CD14-positive monocyte (primary cell): ENCODE measurements around the gene TTC16. TPM values are rescaled to one million over a fixed set of nuclear protein-coding genes. Genes with fewer than 3 reads are reported as not detected.

Experiments used
- DNase-seq, 3 donors: peaks; one replicate each; pipeline ENCODE4 v3.0.0-alpha.2; 2011 to 2022
- H2AFZ ChIP-seq: 2 replicates; pipeline ENCODE4 v1.6.0; 2012; ENCODE audit warnings: mild to moderate bottlenecking, low read depth, low read length, inconsistent platforms; ENCODE audit not compliant: insufficient read depth, poor library complexity, severe bottlenecking
- H3K27ac ChIP-seq, 2 donors: 1 replicate in 1 of 2; 2 replicates in 1 of 2; pipeline ENCODE4 v1.5.1; 2012 to 2013; ENCODE audit warnings: low read length in 2 of 2, control low read depth in 1 of 2, inconsistent platforms in 1 of 2, low read depth in 1 of 2, mild to moderate bottlenecking in 1 of 2
- H3K27me3 ChIP-seq, 2 donors: one replicate each; pipeline versions ENCODE4 v1.6.0 to v1.6.1; 2011 to 2013; ENCODE audit warnings: low read length in 2 of 2; ENCODE audit not compliant: control insufficient read depth in 2 of 2, insufficient read depth in 2 of 2
- H3K36me3 ChIP-seq, 2 donors: replicated peaks in 1 of 2; 1 replicate in 1 of 2; 2 replicates in 1 of 2; pipeline versions ENCODE4 v1.5.1 to v1.6.1; 2012 to 2013; ENCODE audit warnings: low read length in 2 of 2, control low read depth in 1 of 2, inconsistent platforms in 1 of 2, mild to moderate bottlenecking in 1 of 2; ENCODE audit not compliant: insufficient read depth in 2 of 2, control insufficient read depth in 1 of 2
- H3K4me1 ChIP-seq, 2 donors: 1 replicate in 1 of 2; 2 replicates in 1 of 2; pipeline versions ENCODE4 v1.5.1 to v1.6.1; 2012 to 2013; ENCODE audit warnings: low read length in 2 of 2, control low read depth in 1 of 2, inconsistent platforms in 1 of 2, mild to moderate bottlenecking in 1 of 2, moderate library complexity in 1 of 2; ENCODE audit not compliant: insufficient read depth in 2 of 2, control insufficient read depth in 1 of 2
- H3K4me2 ChIP-seq: replicated peaks from 2 replicates; pipeline ENCODE3; 2012; ENCODE audit warnings: low read length, moderate library complexity, mild to moderate bottlenecking; ENCODE audit not compliant: poor library complexity, severe bottlenecking; ENCODE audit errors: extremely low read depth
- H3K4me3 ChIP-seq, 3 experiments: fragments of 200-600 bp in 1 of 3; sonication (generic) in 1 of 3; replicated peaks in 1 of 3; 1 replicate in 2 of 3; 2 replicates in 1 of 3; pipeline ENCODE4 v1.5.1; 2011 to 2013; ENCODE audit warnings: low read length in 3 of 3, mild to moderate bottlenecking in 3 of 3, control low read depth in 2 of 3, low read depth in 2 of 3, inconsistent platforms in 1 of 3, moderate library complexity in 1 of 3
- H3K79me2 ChIP-seq: 2 replicates; pipeline ENCODE4 v1.6.0; 2012; ENCODE audit warnings: mild to moderate bottlenecking, control low read depth, inconsistent platforms, low read length, moderate library complexity; ENCODE audit not compliant: insufficient read depth
- H3K9ac ChIP-seq: 2 replicates; pipeline ENCODE4 v1.6.0; 2017; ENCODE audit warnings: low read length, mild to moderate bottlenecking; ENCODE audit not compliant: insufficient read depth, poor library complexity, severe bottlenecking
- H3K9me3 ChIP-seq, 2 donors: replicated peaks in 1 of 2; 1 replicate in 1 of 2; 2 replicates in 1 of 2; pipeline versions ENCODE4 v1.5.1 to v1.6.1; 2012 to 2013; ENCODE audit warnings: low read length in 2 of 2, control low read depth in 1 of 2; ENCODE audit not compliant: control insufficient read depth in 1 of 2, insufficient read depth in 1 of 2
- H4K20me1 ChIP-seq: 2 replicates; pipeline ENCODE4 v1.6.0; 2012; ENCODE audit warnings: mild to moderate bottlenecking, low read length, control low read depth, moderate library complexity; ENCODE audit not compliant: insufficient read depth
- H3K27ac Mint-ChIP-seq, 7 donors: one replicate each; pipeline ENCODE4 v1.8.0; 2020; ENCODE audit warnings: mild to moderate bottlenecking in 7 of 7, mixed read lengths in 7 of 7, moderate library complexity in 6 of 7, inconsistent platforms in 2 of 7
- H3K27me3 Mint-ChIP-seq, 3 donors: one replicate each; pipeline ENCODE4 v1.8.0; 2021 to 2022; ENCODE audit warnings: low read depth in 3 of 3, mild to moderate bottlenecking in 3 of 3, mixed read lengths in 3 of 3, moderate library complexity in 3 of 3, inconsistent platforms in 1 of 3
- H3K36me3 Mint-ChIP-seq, 2 donors: one replicate each; pipeline ENCODE4 v1.8.0; 2020; ENCODE audit warnings: mixed read lengths in 2 of 2, inconsistent platforms in 1 of 2, mild to moderate bottlenecking in 1 of 2
- H3K4me1 Mint-ChIP-seq: one replicate; pipeline ENCODE4 v1.8.0; 2020; ENCODE audit warnings: mild to moderate bottlenecking, mixed read lengths
- H3K4me3 Mint-ChIP-seq, 2 donors: one replicate each; pipeline ENCODE4 v1.8.0; 2020; ENCODE audit warnings: mild to moderate bottlenecking in 2 of 2, mixed read lengths in 2 of 2, moderate library complexity in 1 of 2
- H3K9me3 Mint-ChIP-seq, 7 donors: one replicate each; pipeline ENCODE4 v1.8.0; 2020 to 2022; ENCODE audit warnings: mixed read lengths in 7 of 7, mild to moderate bottlenecking in 6 of 7, moderate library complexity in 6 of 7, inconsistent platforms in 2 of 7
- WGBS: methylation state at CpG from one replicate; pipeline ENCODE4 v1.1.5; 2013; ENCODE audit warnings: missing lambda C conversion rate; ENCODE audit not compliant: insufficient coverage; 5-methylcytosine and 5-hydroxymethylcytosine counted together
- intact Hi-C, 2 donors: fragments of 100-400 bp; cut with micrococcal nuclease; formaldehyde crosslinking; loops; one replicate each; pipeline versions ENCODE4 v1.15.0 to v1.15.1; 2023
- polyA plus RNA-seq, 3 donors: library from polyadenylated mRNA; depleted of rRNA in 1 of 3; unstranded in 2 of 3; stranded (reverse) in 1 of 3; fragments of 300-500 nt in 2 of 3; fragments of >200 nt in 1 of 3; fragmentation: Illumina TruSeq in 2 of 3; gene quantifications; 1 replicate in 2 of 3; 2 replicates in 1 of 3; pipeline ENCODE4 v1.2.3, GENCODE V29; 2012 to 2021
- TF ChIP-seq, protein P1 (sequence below): fragments of 200-600 bp; IDR thresholded peaks from one replicate; pipeline ENCODE4 v1.8.0; 2022; ENCODE audit warnings: antibody characterized with exemption, mild to moderate bottlenecking

The TTC16 gene
- polyA plus RNA-seq, 3 donors = 0.04 TPM; not detected in 2

DNA sequence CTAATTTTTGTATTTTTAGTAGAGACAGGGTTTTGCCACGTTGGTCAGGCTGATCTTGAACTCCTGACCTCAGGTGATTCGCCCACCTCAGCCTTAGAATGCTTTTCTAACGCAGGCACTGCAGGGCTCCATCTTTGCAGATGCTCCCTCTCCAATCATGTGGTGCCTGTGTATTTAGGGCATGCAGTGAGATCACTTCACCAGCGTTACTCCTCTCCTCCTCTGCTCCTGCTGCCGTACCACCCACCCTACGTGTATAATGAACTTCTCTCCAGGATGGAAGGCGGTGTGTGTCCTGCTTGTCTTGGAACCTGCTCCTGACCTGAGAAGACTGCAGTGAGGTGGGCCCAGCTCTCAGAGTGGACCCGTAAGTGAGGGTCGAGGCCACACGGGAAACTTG, 22.7 kb upstream of the TTC16 start:
- Histone ChIP-seq H3K9me3 (no peaks in the 10 kb centered on the region), H3K4me1 (no peaks in the 10 kb centered on the region), H3K79me2 (no peaks in the 10 kb centered on the region), H3K27me3 (no peaks in the 10 kb centered on the region), H3K36me3 (no peaks in the 10 kb centered on the region), H3K9ac (no peak overlapping the region), H3K4me3 (no peak overlapping the region), H3K27ac (no peak overlapping the region), H3K4me2 (no peak overlapping the region), H2AFZ (no peak overlapping the region), H4K20me1 (no peaks in the 10 kb centered on the region)
- Mint-ChIP-seq H3K27me3 (peaks cover 2% of the 10 kb centered on the region in 3 donors), H3K9me3 (peaks cover 0 to 2% (median 0%) of the 10 kb centered on the region in 7 donors), H3K4me1 (no peaks in the 10 kb centered on the region), H3K36me3 (no peaks in the 10 kb centered on the region), H3K27ac (no peak overlapping the region), H3K4me3 (no peak overlapping the region)
- TF ChIP-seq, protein P1, sequence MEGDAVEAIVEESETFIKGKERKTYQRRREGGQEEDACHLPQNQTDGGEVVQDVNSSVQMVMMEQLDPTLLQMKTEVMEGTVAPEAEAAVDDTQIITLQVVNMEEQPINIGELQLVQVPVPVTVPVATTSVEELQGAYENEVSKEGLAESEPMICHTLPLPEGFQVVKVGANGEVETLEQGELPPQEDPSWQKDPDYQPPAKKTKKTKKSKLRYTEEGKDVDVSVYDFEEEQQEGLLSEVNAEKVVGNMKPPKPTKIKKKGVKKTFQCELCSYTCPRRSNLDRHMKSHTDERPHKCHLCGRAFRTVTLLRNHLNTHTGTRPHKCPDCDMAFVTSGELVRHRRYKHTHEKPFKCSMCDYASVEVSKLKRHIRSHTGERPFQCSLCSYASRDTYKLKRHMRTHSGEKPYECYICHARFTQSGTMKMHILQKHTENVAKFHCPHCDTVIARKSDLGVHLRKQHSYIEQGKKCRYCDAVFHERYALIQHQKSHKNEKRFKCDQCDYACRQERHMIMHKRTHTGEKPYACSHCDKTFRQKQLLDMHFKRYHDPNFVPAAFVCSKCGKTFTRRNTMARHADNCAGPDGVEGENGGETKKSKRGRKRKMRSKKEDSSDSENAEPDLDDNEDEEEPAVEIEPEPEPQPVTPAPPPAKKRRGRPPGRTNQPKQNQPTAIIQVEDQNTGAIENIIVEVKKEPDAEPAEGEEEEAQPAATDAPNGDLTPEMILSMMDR = no peak
- WGBS = 100% methylated on average over 5 of the region's 10 CpGs
- DNase-seq = no peak
- intact Hi-C loops = loop anchor here in 1 of 2 donors (10.0 kb wide), 1 partner anchor 88 kb away; no protein-coding TSS in a partner anchor

DNA sequence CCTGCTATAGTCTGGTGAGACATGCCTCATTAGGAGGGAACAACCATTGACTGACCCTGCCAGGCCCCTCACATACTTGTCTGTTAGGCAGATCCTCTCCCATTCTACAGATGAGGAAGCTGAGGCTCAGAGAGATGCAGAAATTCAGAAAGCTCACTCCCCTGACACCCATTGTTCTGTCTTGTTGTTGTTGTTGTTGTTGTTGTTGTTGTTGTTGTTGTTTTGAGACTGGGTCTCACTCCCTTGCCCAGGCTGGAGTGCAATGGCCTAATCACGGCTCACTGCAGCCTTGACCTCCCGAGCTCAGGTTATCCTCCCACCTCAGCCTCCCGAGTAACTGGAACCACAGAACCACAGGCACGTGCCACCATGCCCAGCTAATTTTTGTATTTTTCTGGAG, 22.2 kb upstream of the TTC16 start:
- H3K27ac ChIP-seq = no peak overlapping the region
- DNase-seq = no peak
- Mint-ChIP-seq H3K27ac (no peak overlapping the region), H3K36me3 (no peaks in the 10 kb centered on the region), H3K27me3 (peaks cover 2 to 3% (median 2%) of the 10 kb centered on the region in 3 donors), H3K4me3 (no peak overlapping the region), H3K9me3 (peaks cover 0 to 2% (median 0%) of the 10 kb centered on the region in 7 donors), H3K4me1 (no peaks in the 10 kb centered on the region)
- no peaks in the 10 kb centered on the region for H4K20me1 ChIP-seq
- intact Hi-C loops = loop anchor here in 1 of 2 donors (10.0 kb wide), 1 partner anchor 89 kb away; no protein-coding TSS in a partner anchor
- WGBS = no CpG with 5 or more reads among the region's 4 CpGs
- no peak overlapping the region for H3K4me2 ChIP-seq
- no peaks in the 10 kb centered on the region for H3K9me3 ChIP-seq
- H3K79me2 ChIP-seq = no peaks in the 10 kb centered on the region
- H3K4me3 ChIP-seq = no peak overlapping the region
- no peaks in the 10 kb centered on the region for H3K36me3 ChIP-seq
- H3K4me1 ChIP-seq = peaks cover under 1 to 2% of the 10 kb centered on the region in 2 donors
- H3K9ac ChIP-seq = no peak overlapping the region
- TF ChIP-seq, protein P1 = no peak
- H2AFZ ChIP-seq = no peak overlapping the region
- no peaks in the 10 kb centered on the region for H3K27me3 ChIP-seq
